MCF 10A (cell line): ENCODE measurements around the gene ZNF423. TPM values are rescaled to one million over a fixed set of nuclear protein-coding genes. Genes with fewer than 3 reads are reported as not detected.

Source experiments
- BruUV-seq: library from RNA; stranded (reverse); fragments of 400-500 nt; replicated peaks from 2 replicates; lab custom pipeline; 2021; lab: Mats Ljungman, UMichigan
- CTCF ChIA-PET: fragments of 300-600 bp; sonication (Branson Sonifier 250); formaldehyde crosslinking; extraction: SDS; loops from one replicate; lab custom pipeline; 2021; ENCODE audit warnings: antibody characterized with exemption, inconsistent platforms; lab: Yijun Ruan, JAX
- POLR2A ChIA-PET: fragments of 300-600, 350-650 bp; sonication (Branson Sonifier 250); formaldehyde crosslinking; extraction: SDS; loops from one replicate; lab custom pipeline; 2020; ENCODE audit warnings: antibody characterized with exemption, inconsistent platforms; lab: Yijun Ruan, JAX
- DNase-seq: peaks from one replicate; pipeline ENCODE4 v3.0.0-alpha.2; 2018; ENCODE audit not compliant: unreplicated experiment
- H3K27ac Mint-ChIP-seq: one replicate; pipeline ENCODE4 v1.8.0; 2022; ENCODE audit warnings: mild to moderate bottlenecking, low read depth, mixed read lengths; ENCODE audit not compliant: unreplicated experiment
- H3K27me3 Mint-ChIP-seq: one replicate; pipeline ENCODE4 v1.8.0; 2022; ENCODE audit warnings: mixed read lengths; ENCODE audit not compliant: insufficient read depth, unreplicated experiment
- H3K36me3 Mint-ChIP-seq: one replicate; pipeline ENCODE4 v1.8.0; 2022; ENCODE audit warnings: mild to moderate bottlenecking, moderate library complexity, mixed read lengths; ENCODE audit not compliant: insufficient read depth, unreplicated experiment
- H3K4me1 Mint-ChIP-seq: one replicate; pipeline ENCODE4 v1.8.0; 2022; ENCODE audit warnings: mixed read lengths; ENCODE audit not compliant: insufficient read depth, unreplicated experiment
- H3K4me3 Mint-ChIP-seq: one replicate; pipeline ENCODE4 v1.8.0; 2022; ENCODE audit warnings: mild to moderate bottlenecking, moderate library complexity, mixed read lengths; ENCODE audit not compliant: unreplicated experiment
- H3K9me3 Mint-ChIP-seq: one replicate; pipeline ENCODE4 v1.8.0; 2022; ENCODE audit warnings: mixed read lengths; ENCODE audit not compliant: unreplicated experiment
- CTCF ChIP-seq: fragments of 200-600 bp; IDR thresholded peaks from one replicate; pipeline ENCODE4 v1.8.0; 2022; ENCODE audit warnings: antibody characterized with exemption, mild to moderate bottlenecking; ENCODE audit not compliant: unreplicated experiment
- intact Hi-C: fragments of 100-400 bp; cut with micrococcal nuclease; formaldehyde crosslinking; loops from 2 replicates; pipeline ENCODE4 v1.14.1; 2022
- total RNA-seq: library from RNA; stranded (reverse); gene quantifications from 2 replicates; pipeline ENCODE4 v1.2.3, GENCODE V29; 2022

The ZNF423 gene
- total RNA-seq, 1 experiment from 2014 or later, result not detected

- intact Hi-C loops, result no loop called here
- DNase-seq, result no peak
- TF ChIP-seq CTCF, result no peak
- no TSS peak for BruUV-seq
- Mint-ChIP-seq H3K9me3 (no peaks in the 10 kb centered on the region), H3K27me3 (peaks cover 42% of the 10 kb centered on the region), H3K27ac (no peak overlapping the region), H3K4me3 (no peak overlapping the region), H3K36me3 (no peaks in the 10 kb centered on the region), H3K4me1 (no peaks in the 10 kb centered on the region)
- ChIA-PET CTCF (no interaction called here), POLR2A (no interaction called here)
Observed at GRCh38 chr16:49478616-49479015, 377.3 kb downstream of the ZNF423 start.

- H3K27ac Mint-ChIP-seq, result no peak overlapping the region
- no peaks in the 10 kb centered on the region for H3K9me3 Mint-ChIP-seq
- no peak for TF ChIP-seq CTCF
- intact Hi-C loops, result no loop called here
- ChIA-PET POLR2A (no interaction called here), CTCF (no interaction called here)
- no TSS peak for BruUV-seq
- H3K36me3 Mint-ChIP-seq, result no peaks in the 10 kb centered on the region
- no peak overlapping the region for H3K4me3 Mint-ChIP-seq
- peaks cover 37% of the 10 kb centered on the region for H3K27me3 Mint-ChIP-seq
- no peak for DNase-seq
- no peaks in the 10 kb centered on the region for H3K4me1 Mint-ChIP-seq
Observed at GRCh38 chr16:49478107-49478506, 377.8 kb downstream of the ZNF423 start.

GRCh38 chr16:49477250-49477895 lies 378.5 kb downstream of the ZNF423 start:
- Mint-ChIP-seq H3K27ac (no peak overlapping the region), H3K36me3 (no peaks in the 10 kb centered on the region), H3K4me3 (no peak overlapping the region), H3K4me1 (no peaks in the 10 kb centered on the region), H3K9me3 (no peaks in the 10 kb centered on the region), H3K27me3 (peaks cover 30% of the 10 kb centered on the region)
- ChIA-PET POLR2A (no interaction called here), CTCF (no interaction called here)
- intact Hi-C loops, result no loop called here
- no peak for DNase-seq
- TF ChIP-seq CTCF, result no peak
- no TSS peak for BruUV-seq

- intact Hi-C loops, result no loop called here
- DNase-seq, result no peak
- no peak for TF ChIP-seq CTCF
- no TSS peak for BruUV-seq
- no peaks in the 10 kb centered on the region for H3K4me1 Mint-ChIP-seq
- no peak overlapping the region for H3K4me3 Mint-ChIP-seq
- H3K27me3 Mint-ChIP-seq, result peaks cover 4% of the 10 kb centered on the region
- CTCF ChIA-PET, result interaction anchor here (0.7 kb wide), 1 partner anchor 480 kb away, joined by 3 read pairs; no protein-coding TSS in a partner anchor
- H3K27ac Mint-ChIP-seq, result no peak overlapping the region
- no peaks in the 10 kb centered on the region for H3K9me3 Mint-ChIP-seq
- POLR2A ChIA-PET, result no interaction called here
- no peaks in the 10 kb centered on the region for H3K36me3 Mint-ChIP-seq
Observed at GRCh38 chr16:49474741-49475140, 381.2 kb downstream of the ZNF423 start.
